AG04449 (cell line): ENCODE measurements around the gene TMEM187.

Experiments
- CTCF ChIA-PET: fragments of 350-600 bp; formaldehyde crosslinking; extraction: SDS; loops from one replicate; lab custom pipeline; 2021; ENCODE audit warnings: antibody characterized with exemption; lab: Yijun Ruan, JAX
- POLR2A ChIA-PET: fragments of 400-600, 350-600 bp; formaldehyde crosslinking; extraction: SDS; loops from one replicate; lab custom pipeline; 2020; ENCODE audit warnings: antibody characterized with exemption, inconsistent platforms; lab: Yijun Ruan, JAX
- DNase-seq: peaks from one replicate; pipeline ENCODE4 v3.0.0-alpha.2; 2010; ENCODE audit warnings: low read depth, low spot score
- H3K4me3 ChIP-seq: 2 replicates; pipeline ENCODE4 v1.5.1; 2011; ENCODE audit warnings: low read depth, mild to moderate bottlenecking, control low read depth, low read length
- TF ChIP-seq, protein P1 (sequence below): IDR thresholded peaks from one replicate; pipeline ENCODE4 v1.5.1; 2011; ENCODE audit warnings: mild to moderate bottlenecking, moderate library complexity, low read length, control low read depth, inconsistent platforms; ENCODE audit not compliant: insufficient read depth; ENCODE audit errors: missing control alignments

Gene TMEM187

DNA sequence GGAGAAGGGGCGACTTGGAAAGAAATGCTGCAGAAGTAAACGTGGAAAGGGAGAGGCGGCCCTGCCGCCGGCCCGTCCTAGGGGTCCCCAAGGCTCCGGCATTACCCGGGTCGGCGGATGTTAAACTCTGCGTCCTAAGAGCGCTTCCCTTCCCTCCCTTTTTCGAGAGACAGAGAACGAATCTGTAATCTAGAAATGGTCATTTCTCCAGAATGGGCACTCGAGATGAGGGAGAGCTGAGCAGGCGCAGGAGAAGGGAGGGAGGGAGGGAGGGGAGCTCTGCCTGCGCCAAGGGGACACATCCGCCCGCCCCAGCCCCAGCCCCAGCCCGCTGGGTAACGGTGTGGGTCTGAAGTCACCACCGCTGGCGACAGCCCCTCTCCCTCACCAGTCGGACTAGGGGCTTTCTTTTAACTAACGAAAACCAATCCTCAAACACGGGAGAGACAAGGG is 2.6 kb upstream of the TMEM187 start:
- CTCF ChIA-PET, result interaction anchor here (1.3 to 9.0 kb wide), 4 partner anchors 19 to 207 kb away, joined by 3 to 99 read pairs (median 8); partner anchors contain the start of genes ARHGAP4 and PLXNB3
- TF ChIP-seq, protein P1, sequence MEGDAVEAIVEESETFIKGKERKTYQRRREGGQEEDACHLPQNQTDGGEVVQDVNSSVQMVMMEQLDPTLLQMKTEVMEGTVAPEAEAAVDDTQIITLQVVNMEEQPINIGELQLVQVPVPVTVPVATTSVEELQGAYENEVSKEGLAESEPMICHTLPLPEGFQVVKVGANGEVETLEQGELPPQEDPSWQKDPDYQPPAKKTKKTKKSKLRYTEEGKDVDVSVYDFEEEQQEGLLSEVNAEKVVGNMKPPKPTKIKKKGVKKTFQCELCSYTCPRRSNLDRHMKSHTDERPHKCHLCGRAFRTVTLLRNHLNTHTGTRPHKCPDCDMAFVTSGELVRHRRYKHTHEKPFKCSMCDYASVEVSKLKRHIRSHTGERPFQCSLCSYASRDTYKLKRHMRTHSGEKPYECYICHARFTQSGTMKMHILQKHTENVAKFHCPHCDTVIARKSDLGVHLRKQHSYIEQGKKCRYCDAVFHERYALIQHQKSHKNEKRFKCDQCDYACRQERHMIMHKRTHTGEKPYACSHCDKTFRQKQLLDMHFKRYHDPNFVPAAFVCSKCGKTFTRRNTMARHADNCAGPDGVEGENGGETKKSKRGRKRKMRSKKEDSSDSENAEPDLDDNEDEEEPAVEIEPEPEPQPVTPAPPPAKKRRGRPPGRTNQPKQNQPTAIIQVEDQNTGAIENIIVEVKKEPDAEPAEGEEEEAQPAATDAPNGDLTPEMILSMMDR, result no peak
- H3K4me3 ChIP-seq, result peak overlapping the region; percentile 83
- POLR2A ChIA-PET, result interaction anchor here (0.6 to 0.8 kb wide), 2 partner anchors 42 to 507 kb away, joined by 3 to 4 read pairs; no protein-coding TSS in a partner anchor
- no peak for DNase-seq

- CTCF ChIA-PET, result interaction anchor here (1.1 to 2.4 kb wide), 4 partner anchors 18 to 77 kb away, joined by 3 to 7 read pairs (median 4); partner anchors contain the start of gene ARHGAP4
- DNase-seq, result peak; percentile 12
- H3K4me3 ChIP-seq, result peak overlapping the region; percentile 83
- POLR2A ChIA-PET, result interaction anchor here (0.6 to 1.0 kb wide), 4 partner anchors 12 to 506 kb away, joined by 3 to 4 read pairs (median 3); no protein-coding TSS in a partner anchor
- TF ChIP-seq, protein P1, result no peak
These were observed 2.0 kb upstream of the TMEM187 start for GRCh38 chrX:153970357-153971123.

- peak overlapping the region; percentile 83 for H3K4me3 ChIP-seq
- peak; percentile 17 for DNase-seq
- CTCF ChIA-PET, result interaction anchor here (1.1 to 2.4 kb wide), 4 partner anchors 18 to 77 kb away, joined by 3 to 7 read pairs (median 4); partner anchors contain the start of gene ARHGAP4
- TF ChIP-seq, protein P1, result no peak
- POLR2A ChIA-PET, result interaction anchor here (0.7 to 1.0 kb wide), 2 partner anchors 13 to 37 kb away, joined by 3 read pairs; no protein-coding TSS in a partner anchor
These were observed 1.5 kb upstream of the TMEM187 start for GRCh38 chrX:153971124-153971449.

DNA sequence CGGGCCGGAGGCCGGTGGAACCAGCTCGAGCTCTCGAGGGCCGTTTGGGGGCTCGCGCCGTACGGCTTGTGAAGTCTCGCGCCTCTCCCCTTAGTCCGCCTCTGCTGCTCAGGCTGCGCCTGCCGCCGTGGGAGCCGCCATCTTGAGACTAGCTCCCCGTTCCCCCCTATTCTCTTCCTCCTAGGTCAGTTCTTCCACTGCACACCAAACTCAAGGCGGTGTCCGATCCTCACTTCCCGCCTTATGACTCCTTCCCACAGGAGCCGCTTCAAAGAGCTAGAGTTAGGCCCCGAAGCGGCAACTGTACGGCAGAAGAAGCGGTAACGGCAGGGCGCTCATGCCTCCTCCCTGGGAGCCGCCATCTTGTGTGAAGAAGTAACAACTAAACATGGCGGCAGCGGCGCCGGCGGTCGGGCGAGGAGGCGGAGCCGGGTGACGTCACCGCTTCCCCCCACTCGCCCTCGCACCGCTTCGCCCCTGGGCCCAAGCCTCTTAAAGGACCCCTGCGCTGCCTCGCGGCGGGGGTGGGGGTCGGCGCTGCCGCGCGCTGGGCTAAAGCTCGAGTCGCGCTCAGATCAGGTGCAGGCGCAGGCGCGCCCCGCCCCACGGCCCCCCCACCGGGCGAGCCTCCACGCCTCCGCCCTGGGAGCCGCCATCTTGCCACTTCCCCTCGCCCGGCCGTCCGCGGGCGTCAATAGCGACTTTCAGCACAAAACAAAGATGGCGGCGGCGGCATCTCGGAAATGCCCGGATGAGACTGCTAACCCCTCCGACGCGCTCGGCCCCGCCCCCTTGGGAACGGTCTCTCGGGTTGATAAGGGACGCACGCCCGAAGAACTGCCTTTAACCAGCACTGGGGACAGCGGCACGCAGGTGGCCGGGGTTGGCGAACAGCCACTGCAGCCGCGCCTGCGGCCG is 845 bp upstream of the TMEM187 start, which contains the start of gene HCFC1:
HCFC1 (minus strand) TSS at position 369 of the 918 bp plus-strand sequence. CDS start 978 bp downstream, outside the sequence.
- DNase-seq, result peak; percentile 21
- ChIA-PET POLR2A (interaction anchor here (0.5 to 1.0 kb wide), 3 partner anchors 38 to 246 kb away, joined by 3 read pairs; no protein-coding TSS in a partner anchor), CTCF (interaction anchor here (1.1 to 2.4 kb wide), 4 partner anchors 19 to 76 kb away, joined by 3 to 7 read pairs (median 4); partner anchors contain the start of gene ARHGAP4)
- TF ChIP-seq, protein P1, result no peak
- H3K4me3 ChIP-seq, result peak within 1 kb of the TSS; percentile 83

GRCh38 chrX:153973127-153974002 is 811 bp downstream of the TMEM187 start:
- peak overlapping the region; percentile 83 for H3K4me3 ChIP-seq
- TF ChIP-seq, protein P1, result no peak
- POLR2A ChIA-PET, result no interaction called here
- DNase-seq, result no peak
- CTCF ChIA-PET, result no interaction called here
